ENCODE data around the gene ICOS.
"Not testable (repeated sequence)": the region's sequence is repeated elsewhere in the genome, so short reads cannot be mapped to it uniquely, and the experiment has no call there.

The ICOS gene

DNA sequence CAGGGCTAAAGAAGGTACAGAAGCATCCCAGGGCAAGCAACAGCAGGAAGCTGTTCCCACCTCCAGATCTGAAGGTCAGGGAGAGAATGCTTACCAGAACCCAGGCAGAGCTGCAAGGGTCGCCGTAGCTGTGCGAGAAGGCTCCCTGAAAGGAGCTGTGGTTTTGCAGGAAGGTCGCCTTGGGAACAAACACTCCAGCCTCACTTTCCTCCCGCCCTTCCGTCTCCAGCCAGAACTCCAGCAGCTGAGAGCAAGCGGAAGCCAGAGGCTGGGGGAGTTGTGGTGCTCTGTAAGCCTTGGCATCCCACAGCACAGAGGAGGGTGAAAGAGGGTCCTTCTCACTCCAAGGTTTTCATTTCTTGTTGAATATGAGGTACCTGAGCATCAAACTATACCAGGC is 18.3 kb upstream of the ICOS start:
- no peak for DNase-seq (ENCODE audit: low spot score)

DNA sequence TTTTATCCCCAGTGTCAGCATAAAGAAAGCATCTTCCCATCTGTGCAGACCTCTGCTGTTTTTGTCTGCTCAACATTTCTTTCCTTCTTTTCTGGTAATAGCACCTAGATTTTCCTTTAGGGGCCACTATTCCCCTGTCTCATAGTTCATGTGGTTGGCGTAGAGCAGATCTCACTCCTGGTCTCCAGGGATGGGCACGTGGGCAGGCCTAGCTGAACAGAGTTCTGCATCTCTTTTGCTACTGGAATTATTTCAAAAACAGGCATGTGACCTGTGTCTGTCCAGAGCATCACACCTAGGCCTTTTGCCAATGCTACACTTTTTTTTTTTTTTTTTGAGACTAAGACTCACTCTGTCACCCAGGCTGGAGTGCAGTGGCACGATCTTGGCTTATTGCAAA is 17.7 kb upstream of the ICOS start:
- no peak for DNase-seq (ENCODE audit: low spot score)

DNA sequence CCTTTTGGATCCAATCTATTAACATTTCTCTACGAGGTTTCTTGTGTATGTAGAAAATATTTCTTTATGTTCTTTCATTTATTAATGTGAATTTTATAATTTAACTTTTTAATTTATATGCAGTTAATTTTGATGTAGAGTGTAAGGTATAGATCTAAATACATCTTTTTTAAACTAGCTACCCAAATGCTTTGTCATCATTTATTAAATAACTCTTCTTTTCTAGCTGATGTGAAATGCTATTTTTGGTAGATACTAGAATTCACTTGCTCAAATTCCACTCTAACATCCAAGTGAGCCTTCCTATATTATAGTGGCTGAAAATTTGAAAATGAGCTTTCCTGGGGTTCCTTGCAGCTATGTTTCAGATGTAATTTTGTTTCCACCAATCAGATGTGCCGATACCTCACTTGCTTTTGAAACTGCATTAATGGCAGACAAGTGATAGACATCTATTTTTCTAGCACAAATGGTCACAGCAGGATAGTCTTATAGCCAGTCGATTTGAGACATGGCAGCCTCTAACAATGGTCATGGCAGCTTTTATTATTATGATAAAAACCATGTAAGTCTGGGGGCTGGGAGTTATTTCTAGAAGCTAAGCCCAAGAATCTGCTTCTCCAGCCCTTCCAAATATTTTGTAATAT is 10.9 kb upstream of the ICOS start:
- no peak for DNase-seq (ENCODE audit: low spot score)

DNA sequence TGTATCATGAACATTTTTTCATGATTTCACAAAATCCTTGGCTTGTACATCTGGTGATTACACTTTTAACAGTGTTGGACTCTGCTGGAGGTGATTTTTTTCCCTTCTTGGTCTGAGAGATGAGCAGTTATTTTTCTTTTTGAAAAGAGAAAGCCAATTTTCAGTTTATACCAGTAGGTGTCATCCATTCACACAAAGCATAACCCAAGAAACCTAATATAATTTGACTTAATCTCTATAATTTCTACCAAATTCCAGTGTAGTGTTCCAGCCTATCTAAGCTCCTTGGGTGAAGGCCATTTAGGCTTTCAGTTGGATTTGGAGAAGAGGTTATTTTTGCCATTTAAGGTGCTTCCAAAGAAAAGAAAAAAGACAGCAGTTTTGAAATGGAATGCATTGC is 7.7 kb upstream of the ICOS start:
- DNase-seq (ENCODE audit: low spot score): peak; percentile 12

DNA sequence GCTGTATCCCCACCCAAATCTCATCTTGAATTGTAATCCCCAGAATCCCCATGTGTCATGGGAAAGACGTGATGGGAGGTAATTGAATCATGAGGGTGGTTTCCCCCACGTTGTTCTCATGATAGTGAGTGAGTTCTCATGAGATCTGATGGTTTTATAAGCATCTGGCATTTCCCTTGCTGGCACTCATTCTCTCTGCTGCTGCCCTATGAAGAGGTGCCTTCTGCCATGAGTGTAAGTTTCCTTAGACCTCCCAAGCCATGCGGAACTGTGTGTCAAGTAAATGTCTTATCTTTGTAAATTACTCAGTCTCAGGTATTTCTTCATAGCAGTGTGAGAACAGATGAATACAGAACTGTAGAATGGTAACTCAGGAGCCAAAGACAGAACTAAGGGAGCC is 5.3 kb upstream of the ICOS start:
- DNase-seq (ENCODE audit: low spot score): not testable (repeated sequence)

DNA sequence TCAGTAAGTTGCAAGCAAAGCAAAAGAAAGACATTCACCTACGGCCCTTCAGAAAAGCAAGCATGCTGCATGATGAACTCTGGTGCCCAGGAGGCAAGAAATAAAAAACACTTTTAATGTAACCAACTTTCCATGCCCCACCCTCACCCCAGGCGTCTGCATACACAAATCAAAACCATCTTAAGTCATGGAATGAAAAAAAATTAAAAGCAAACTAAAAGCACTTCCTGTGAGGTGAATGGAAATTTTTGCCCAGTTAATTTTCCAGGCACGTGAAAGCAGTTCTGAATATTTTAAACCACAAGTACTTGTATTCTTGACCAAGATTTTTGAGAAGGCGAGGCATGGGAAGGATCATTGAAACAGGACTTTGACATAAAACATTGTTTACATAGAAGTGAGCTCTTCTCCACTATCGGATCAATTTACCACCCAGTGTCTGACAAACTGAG is 2.5 kb upstream of the ICOS start:
- DNase-seq (ENCODE audit: low spot score): no peak

DNA sequence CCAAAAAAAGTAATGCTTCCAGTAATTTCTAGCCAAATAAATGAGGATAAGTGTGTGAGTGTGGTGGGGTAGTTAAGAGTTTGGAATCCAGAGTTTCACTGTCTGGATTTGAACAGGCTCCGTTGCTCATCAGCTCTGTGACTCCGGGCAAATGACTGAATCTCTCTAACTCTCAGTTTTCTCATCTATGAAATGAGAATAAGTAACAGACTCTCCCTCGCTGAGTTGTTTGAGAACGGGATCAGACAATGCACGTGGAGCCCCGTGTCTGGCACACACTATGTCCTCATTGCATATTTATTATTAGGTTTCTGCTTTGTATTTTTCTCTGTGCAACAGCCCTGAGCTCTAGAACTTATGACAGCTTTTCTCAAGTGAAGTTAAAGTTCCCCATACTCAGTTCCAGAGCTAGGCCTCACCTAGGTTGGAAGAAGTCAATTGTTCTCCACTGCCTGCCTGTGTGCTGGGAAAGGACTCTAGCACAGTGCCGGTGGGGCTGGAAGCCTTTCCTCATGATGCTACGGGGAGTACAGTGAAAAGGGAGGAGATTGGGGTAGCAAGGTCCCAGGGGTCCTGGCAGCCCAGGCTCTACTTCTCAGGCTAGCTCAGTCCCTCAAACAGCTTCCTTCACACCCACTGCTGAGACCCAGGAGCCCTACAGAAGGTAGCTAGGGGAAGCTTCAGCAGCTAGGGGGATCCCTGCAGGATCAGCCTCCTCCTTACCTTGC is 1.7 kb upstream of the ICOS start:
- no peak for DNase-seq (ENCODE audit: low spot score)

DNA sequence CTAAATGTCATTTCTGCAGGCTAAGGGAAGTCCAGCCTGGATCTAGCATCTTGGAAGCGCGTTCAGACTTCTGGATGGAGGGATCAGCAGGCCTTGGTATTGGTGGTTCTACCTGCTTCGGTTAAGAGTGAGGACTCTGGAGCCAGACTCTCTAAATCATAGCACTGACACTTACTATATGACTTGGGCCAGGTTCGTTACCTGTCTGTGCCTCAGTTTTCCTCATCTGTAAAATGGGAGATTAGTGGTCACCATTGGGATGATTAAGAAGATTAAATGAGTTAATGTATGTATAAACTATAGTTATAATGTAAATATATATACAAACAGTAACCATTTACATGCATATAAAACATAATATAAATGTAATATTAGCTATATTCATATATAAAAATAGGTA is 995 bp upstream of the ICOS start:
- no peak for DNase-seq (ENCODE audit: low spot score)

DNA sequence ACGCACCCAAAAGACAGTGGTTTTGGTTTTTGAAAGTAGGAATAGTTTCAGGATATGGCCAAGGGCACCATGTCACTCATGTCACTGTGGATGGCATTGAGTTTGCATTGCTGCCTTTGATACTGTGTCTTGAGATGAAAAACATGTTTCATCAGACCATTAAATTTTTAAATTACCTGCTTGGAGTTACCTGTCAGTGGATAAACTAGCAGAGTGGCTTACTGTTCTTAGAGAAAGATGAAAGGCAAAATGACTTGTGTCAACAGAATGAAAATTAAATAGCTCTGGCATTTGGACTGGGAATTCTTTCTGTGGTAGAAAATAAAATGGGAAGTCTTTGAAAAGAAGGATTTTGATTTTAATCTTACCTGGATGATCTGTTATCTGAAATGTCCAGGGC is 386 bp downstream of the ICOS start:
- no peak for DNase-seq (ENCODE audit: low spot score)

DNA sequence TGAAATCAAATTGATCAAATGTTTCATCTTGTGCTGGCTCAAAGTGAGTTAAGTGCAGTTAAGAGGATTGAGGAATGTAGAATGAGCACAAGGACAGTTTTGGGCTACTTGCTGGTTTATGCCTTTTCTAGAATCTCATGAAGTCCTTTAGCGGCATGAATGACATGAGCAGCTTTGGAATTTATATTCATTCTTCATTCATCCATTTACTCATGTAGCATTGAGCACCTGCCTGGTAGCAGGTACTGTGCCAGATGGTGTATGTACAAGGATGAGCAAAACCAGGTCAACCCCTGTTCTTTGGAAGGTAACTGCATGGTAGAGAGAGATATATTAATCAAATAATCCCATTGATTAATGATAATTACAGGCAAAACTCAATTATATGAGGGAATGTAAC is 1.2 kb downstream of the ICOS start:
- no peak for DNase-seq (ENCODE audit: low spot score)

DNA sequence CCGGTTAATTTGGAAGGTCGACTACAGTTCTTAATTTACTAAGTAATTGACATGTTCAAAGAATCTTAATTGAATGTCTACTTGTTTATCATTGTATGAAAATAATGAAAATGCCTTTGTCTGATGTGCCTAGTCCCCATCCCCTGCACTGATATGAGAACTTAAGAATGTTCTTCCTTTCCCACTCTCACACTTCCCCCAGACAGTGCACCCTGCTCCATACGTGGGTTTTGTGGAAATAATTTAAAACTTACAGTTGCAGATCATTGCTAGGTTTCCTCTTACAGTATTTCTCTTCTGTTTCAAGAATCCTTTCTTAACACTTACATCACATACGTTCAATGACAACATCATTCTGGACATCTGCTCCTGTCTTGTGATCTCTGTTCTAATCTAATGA is 3.5 kb downstream of the ICOS start:
- no peak for DNase-seq (ENCODE audit: low spot score)

DNA sequence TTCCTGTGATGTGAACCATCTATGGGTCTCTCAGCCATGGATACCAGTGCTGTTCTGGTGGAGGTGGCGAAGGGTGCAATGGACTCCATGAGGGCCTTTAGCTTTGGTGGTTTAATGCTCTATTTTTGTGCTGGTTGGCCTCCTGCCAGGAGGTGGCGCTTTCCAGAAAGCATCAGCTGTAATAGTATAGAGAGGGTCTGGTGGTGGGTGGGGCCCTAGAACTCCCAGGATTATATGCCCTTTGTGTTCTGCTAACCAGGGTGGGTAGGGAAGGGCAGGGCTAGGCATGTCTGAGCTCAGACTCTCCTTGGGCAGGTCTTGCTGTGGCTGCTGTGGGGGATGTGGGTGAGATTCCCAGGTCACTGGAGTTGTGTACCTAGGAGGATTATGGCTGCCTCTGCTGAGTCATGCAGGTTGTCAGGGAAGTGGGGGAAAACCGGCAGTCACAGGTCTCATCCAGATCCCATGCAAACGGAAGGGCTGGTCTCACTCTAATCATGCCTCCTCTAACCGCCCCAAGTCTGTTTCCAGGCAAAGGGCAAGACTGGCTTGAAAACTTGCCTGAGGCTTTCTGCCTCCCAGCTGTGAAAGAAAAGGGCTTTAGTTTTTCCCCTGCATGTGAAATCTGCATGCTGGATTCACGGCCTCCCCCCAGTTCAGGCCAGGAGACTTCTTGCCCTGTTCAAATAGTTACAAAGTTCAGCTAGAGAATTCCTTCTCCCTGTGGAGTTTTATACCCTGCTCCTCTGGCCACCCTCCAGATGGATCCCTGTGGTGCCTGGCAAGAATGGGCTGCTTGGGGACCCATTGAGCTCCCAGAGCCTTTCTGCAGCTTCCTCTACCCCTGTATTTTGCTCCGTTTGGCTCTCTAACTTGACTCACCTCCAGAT is 7.2 kb downstream of the ICOS start:
- DNase-seq (ENCODE audit: low spot score): not testable (repeated sequence)

DNA sequence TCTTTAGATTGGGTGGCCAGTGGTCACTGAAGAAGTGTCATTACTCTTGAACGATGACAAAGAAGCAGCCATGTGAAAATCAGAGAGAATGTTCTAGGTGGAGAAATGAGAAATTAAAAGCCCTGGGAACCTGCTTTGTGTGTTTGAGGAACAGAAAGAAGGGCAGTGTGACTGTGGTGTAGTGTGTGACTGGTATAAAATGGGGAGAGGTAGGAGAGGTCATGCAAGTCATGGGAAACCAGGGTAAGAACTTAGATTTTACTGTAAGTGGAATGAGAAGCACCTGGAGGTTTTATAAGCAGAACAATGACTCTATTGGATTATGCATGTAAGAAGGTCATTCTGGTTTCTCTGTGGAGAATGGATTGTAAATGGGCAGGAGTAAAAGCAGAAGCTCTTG is 12.2 kb downstream of the ICOS start:
- no peak for DNase-seq (ENCODE audit: low spot score)

DNA sequence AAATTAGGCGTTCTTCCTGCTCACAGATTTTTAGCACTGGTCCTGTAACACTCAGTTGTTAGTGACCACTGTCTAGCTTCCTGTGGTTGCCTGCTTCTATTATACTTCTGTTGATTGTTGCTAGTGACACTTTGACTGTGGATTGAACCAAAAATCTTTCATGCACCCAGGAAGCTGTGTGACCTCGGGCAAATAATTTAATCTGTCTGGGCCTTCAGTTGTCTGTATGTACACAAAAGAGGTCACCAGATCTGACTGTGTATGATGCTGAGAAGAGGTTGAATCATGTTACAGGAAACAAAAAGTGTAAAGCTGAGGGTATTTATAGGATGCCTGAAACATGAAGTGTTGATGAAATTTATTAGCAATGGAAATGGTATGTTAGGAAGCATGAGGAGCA is 12.7 kb downstream of the ICOS start:
- peak; percentile 21 for DNase-seq (ENCODE audit: low spot score)

DNA sequence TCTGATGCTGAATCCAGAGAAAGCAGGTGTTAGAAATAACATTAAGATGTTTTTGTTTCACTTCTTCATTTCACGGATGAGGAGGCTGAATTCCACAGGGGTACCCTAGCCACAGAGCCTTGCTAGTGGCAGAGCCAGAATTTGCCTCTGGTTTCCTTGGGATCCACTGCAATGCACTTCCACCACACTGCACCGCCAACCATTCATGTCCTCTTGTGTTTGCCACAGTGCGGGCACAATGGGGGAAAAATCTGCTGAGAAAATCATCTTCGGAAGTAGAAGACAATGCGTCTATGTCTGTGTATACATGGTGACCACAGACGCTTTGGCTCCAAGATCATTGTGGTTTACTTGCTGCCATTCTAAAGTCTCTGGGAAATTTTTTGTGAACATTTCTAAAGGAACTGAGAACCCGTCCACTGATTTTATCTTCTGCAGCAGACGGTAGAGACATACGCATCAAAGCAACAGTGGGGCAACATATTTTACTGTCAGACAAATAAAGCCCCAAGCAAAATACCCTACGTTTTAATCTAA is 14.9 kb downstream of the ICOS start:
- DNase-seq (ENCODE audit: low spot score): no peak

DNA sequence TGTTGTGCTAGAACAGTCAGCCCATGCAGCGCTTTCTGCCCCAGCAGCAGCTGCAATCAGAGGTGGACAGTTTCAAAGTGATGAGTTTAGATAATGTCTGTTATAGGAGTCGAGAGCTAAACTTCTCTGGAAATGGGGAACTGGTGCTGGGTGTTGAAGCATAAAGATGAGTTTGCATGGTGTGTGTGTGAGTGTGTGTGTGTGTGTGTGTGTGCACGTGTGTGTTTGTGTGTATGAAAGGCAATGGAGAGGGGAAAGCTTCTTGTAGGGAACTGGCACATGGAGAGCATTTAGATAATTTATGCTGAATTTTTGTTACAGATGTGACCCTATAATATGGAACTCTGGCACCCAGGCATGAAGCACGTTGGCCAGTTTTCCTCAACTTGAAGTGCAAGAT is 22.7 kb downstream of the ICOS start:
- no peak for DNase-seq (ENCODE audit: low spot score)

DNA sequence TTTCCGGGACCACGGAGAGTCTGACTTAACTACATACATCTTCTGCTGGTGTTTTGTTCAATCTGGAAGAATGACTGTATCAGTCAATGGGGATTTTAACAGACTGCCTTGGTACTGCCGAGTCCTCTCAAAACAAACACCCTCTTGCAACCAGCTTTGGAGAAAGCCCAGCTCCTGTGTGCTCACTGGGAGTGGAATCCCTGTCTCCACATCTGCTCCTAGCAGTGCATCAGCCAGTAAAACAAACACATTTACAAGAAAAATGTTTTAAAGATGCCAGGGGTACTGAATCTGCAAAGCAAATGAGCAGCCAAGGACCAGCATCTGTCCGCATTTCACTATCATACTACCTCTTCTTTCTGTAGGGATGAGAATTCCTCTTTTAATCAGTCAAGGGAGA is 23.1 kb downstream of the ICOS start:
- DNase-seq (ENCODE audit: low spot score): no peak

DNA sequence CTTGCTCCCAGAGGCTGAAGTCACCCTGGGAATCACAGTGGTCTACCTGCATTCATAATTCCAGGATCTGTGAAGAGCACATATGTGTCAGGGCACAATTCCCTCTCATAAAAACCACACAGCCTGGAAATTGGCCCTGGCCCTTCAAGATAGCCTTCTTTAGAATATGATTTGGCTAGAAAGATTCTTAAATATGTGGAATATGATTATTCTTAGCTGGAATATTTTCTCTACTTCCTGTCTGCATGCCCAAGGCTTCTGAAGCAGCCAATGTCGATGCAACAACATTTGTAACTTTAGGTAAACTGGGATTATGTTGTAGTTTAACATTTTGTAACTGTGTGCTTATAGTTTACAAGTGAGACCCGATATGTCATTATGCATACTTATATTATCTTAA is 24.2 kb downstream of the ICOS start:
- no peak for DNase-seq (ENCODE audit: low spot score)

DNA sequence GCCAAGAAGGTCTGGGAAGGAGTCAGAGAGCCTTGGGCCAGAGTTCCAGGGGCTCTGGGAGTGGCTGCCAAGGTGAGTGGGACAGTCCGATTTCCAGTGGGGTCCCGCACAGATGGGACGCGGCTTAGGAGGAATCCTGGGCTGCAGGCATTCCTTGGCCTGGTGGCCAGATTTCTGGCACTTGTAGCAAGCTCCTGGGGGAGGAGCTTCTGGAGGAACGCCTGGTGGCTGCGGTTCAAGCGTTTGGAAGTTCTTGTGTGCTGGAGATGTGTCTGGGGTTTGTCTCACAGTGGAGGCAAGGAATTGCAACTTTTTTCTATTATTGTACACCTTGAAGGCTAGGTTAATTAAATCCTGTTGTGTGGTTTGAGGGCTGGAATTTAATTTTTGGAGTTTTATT is 28.6 kb downstream of the ICOS start:
- DNase-seq (ENCODE audit: low spot score): not testable (repeated sequence)

DNA sequence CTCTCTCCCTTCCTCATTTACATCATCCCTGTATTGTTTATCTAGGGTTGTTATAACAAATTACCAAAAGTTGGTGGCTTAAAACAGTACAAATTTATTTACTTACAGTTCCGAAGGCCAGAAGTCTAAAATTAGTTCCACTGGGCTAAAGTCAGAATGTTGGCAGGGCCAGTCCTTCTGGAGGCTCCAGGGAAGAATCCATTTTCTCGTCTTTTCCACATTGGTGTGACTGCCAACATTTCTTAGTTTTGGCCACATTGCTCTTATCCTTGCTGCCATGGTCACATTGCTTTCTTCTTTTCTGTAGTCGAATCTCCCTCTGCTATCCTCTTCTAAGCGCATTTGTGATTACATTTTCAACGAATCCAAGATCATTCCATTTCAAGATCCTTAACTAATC is 34.7 kb downstream of the ICOS start:
- no peak for DNase-seq (ENCODE audit: low spot score)

DNA sequence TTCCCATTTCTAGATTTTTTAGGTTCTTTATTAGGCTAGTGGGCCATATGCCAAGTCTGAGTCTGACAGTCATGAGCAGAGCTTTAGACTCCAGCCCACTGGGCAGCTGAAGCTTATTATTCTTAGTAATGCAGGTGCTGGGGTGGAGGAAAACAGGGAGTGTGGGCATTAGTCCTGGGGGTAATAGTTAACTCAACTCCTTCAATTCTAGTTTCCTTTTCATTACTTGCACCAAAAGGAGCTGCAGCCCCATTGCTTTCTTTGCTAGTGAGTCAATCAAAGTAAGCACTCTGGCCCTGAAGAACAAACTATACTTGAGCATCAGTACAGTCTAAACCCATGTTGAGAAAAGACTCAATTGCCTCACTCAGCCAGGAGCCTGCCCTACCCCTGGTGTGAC is 35.5 kb downstream of the ICOS start:
- DNase-seq (ENCODE audit: low spot score): no peak

DNA sequence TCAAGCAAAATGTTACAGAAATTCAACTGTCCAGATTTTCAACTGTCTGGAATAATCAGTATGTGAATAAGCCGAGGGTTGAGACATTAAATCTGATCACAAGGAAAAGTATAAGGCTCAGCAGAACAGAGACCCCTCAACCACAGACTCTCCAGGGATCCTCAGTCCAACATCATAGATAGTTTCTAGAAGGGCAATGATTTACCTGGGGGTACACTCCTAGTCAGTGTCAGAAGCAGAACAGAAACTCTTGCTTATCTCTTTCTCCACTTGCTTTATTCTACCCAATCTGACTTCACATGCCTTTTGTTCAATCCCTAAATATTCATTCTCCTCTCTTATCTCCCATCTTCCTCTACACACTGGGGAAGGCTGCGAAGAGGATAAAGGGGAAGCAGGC is 36.4 kb downstream of the ICOS start:
- DNase-seq (ENCODE audit: low spot score): no peak

DNA sequence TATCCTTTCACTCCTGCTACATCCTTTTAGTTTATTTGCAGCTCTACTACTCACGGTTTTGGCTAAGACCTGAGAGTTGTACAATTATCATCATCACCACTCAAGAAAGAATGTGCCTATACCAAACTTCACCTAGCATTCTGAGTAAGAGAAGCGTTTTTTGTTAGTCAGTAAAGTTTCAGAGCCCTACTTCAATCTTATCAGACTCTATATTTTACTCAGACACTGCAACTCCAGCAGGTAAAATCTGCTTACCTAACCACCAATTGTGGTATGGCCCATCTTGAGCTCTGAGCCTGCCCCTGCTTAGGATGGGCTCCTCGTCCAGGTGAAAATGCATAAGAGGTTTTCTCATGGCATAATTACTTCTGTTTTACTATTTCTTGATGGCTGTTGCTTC is 37.1 kb downstream of the ICOS start:
- DNase-seq (ENCODE audit: low spot score): no peak
